CMK (cell line): ENCODE measurements around the gene CCND1.
A peak's percentile ranks its signal among the peaks of the same experiment; 100 is the strongest.

Source experiments
- DNase-seq: peaks from one replicate; pipeline ENCODE4 v3.0.0-alpha.2; 2010; ENCODE audit warnings: low read depth

CCND1 gene

GRCh38 chr11:69640995-69641581, at the start of gene CCND1:
Gene CCND1 (plus strand): TSS chr11:69641156. CDS start chr11:69641314, 158 bp downstream.
- DNase-seq = no peak

- no peak for DNase-seq
Observed at GRCh38 chr11:69592986-69593650, 47.8 kb upstream of the CCND1 start.

- no peak for DNase-seq
Observed at GRCh38 chr11:69593851-69594250, 47.1 kb upstream of the CCND1 start.

GRCh38 chr11:69594481-69594880, 46.5 kb upstream of the CCND1 start:
- no peak for DNase-seq

GRCh38 chr11:69595805-69596665, 44.9 kb upstream of the CCND1 start:
- no peak for DNase-seq

GRCh38 chr11:69598147-69598546, 42.8 kb upstream of the CCND1 start:
- peak; percentile 47 for DNase-seq

- DNase-seq = no peak
Observed at GRCh38 chr11:69599502-69599901, 41.5 kb upstream of the CCND1 start.

GRCh38 chr11:69600001-69600400, 41.0 kb upstream of the CCND1 start:
- DNase-seq = no peak

GRCh38 chr11:69601011-69601975, 39.7 kb upstream of the CCND1 start:
- no peak for DNase-seq

- DNase-seq = no peak
Observed at GRCh38 chr11:69603111-69603836, 37.7 kb upstream of the CCND1 start.

GRCh38 chr11:69604055-69604454, 36.9 kb upstream of the CCND1 start:
- no peak for DNase-seq

GRCh38 chr11:69605737-69606526, 35.0 kb upstream of the CCND1 start:
- no peak for DNase-seq

- DNase-seq = no peak
Observed at GRCh38 chr11:69609351-69609750, 31.6 kb upstream of the CCND1 start.

GRCh38 chr11:69611548-69612526, 29.1 kb upstream of the CCND1 start:
- DNase-seq = no peak

GRCh38 chr11:69613594-69613993, 27.4 kb upstream of the CCND1 start:
- DNase-seq = no peak

- DNase-seq = no peak
Observed at GRCh38 chr11:69614085-69614484, 26.9 kb upstream of the CCND1 start.

GRCh38 chr11:69615545-69616278, 25.2 kb upstream of the CCND1 start:
- no peak for DNase-seq

GRCh38 chr11:69617220-69617619, 23.7 kb upstream of the CCND1 start:
- DNase-seq = no peak
